ENCODE results near the gene GNAQ. TPM values are rescaled to one million over a fixed set of nuclear protein-coding genes. Genes with fewer than 3 reads are reported as not detected.

The GNAQ gene
- total and polyA plus RNA-seq, 2 experiments from 2014 or later, result 25.7 to 47.9 TPM

DNA sequence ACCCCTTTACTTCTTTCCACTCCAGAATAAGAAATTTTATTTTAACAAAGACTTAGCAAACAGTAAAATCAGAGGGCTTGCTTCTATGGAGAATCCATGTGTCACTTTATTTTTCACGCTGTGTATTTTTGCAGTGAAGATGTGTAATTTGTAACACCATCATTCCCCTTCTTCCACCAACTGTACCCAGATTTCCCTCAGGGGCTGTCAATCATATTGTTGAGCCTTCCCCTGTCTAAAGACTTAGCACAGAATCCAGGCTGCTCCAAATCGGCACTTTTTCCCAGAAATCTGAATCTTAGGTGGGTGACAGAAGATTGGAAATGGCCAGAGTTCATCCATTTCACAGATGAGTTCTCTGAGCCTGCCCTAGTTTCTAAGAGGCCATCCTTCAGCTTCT, 115.9 kb downstream of the GNAQ start:
- peaks cover 6% of the 10 kb centered on the region for H4K20me1 ChIP-seq (ENCODE audit: insufficient read depth, poor library complexity, severe bottlenecking)
- H3K9me3 ChIP-seq (ENCODE audit: low read depth), result no peaks in the 10 kb centered on the region
- no peaks in the 10 kb centered on the region for H3K4me1 ChIP-seq (ENCODE audit: insufficient read depth)
- H3K27me3 ChIP-seq, result no peaks in the 10 kb centered on the region
- H3K4me2 ChIP-seq, result no peak overlapping the region
- no peaks in the 10 kb centered on the region for H3K36me3 ChIP-seq (replicated peaks; ENCODE audit: insufficient read depth, low read depth)
- H3K9me2 ChIP-seq (replicated peaks; ENCODE audit: insufficient read depth), result no peaks in the 10 kb centered on the region
- TF ChIP-seq, protein P1, sequence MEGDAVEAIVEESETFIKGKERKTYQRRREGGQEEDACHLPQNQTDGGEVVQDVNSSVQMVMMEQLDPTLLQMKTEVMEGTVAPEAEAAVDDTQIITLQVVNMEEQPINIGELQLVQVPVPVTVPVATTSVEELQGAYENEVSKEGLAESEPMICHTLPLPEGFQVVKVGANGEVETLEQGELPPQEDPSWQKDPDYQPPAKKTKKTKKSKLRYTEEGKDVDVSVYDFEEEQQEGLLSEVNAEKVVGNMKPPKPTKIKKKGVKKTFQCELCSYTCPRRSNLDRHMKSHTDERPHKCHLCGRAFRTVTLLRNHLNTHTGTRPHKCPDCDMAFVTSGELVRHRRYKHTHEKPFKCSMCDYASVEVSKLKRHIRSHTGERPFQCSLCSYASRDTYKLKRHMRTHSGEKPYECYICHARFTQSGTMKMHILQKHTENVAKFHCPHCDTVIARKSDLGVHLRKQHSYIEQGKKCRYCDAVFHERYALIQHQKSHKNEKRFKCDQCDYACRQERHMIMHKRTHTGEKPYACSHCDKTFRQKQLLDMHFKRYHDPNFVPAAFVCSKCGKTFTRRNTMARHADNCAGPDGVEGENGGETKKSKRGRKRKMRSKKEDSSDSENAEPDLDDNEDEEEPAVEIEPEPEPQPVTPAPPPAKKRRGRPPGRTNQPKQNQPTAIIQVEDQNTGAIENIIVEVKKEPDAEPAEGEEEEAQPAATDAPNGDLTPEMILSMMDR (IDR thresholded peaks at IDR 0.05; ENCODE audit: poor library complexity), result no peak
- H3K79me2 ChIP-seq, result peaks cover 73% of the 10 kb centered on the region
- 93% methylated on average over 2 of the region's 2 CpGs for WGBS (ENCODE audit: low lambda C conversion rate, missing lambda C conversion rate)
- H3K27ac ChIP-seq, result no peak overlapping the region
- no peak overlapping the region for H2AFZ ChIP-seq
- H3K4me3 ChIP-seq, result no peak overlapping the region
- DNase-seq (ENCODE audit: low spot score), result no peak

DNA sequence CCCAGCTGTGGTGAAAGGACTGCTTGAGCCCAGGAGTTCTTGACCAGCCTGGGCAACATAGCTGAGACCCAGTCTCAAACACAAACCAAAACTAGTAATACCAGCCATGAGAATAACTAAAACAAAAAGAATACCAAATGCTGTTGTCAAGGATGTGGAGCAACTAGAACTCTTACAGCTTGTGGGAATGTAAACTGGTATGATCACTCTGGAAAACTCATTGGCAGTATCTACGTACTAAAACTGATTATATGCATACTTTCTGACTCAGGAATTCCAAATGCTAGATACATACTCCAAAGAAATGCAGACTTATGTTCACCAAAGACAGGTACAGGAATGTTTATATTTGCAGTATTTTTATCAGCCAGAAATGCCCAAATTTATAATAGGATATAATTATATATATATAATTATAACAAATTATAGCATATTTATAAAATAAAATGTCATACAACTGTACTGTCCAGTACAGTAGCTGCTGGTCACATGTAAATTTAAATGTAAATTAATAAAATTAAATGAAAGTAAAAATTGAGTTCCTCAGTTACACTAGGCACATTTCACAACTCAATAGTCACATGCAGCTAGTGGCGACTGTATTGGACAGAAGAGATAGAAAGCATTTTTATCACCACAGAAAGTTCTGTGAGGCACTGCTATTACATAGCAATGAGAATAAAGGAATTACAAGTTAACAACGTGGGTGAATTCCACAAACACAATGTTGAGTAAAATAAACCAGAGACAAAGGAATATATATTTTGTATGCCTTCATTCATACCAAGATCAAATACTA, 118.5 kb downstream of the GNAQ start:
- Histone ChIP-seq H3K9me3 (ENCODE audit: low read depth) (no peaks in the 10 kb centered on the region), H3K27ac (no peak overlapping the region), H3K9me2 (replicated peaks; ENCODE audit: insufficient read depth) (no peaks in the 10 kb centered on the region), H3K36me3 (replicated peaks; ENCODE audit: insufficient read depth, low read depth) (no peaks in the 10 kb centered on the region), H3K4me1 (ENCODE audit: insufficient read depth) (no peaks in the 10 kb centered on the region), H3K27me3 (no peaks in the 10 kb centered on the region), H2AFZ (no peak overlapping the region), H4K20me1 (ENCODE audit: insufficient read depth, poor library complexity, severe bottlenecking) (peaks cover 6% of the 10 kb centered on the region), H3K79me2 (peaks cover 84% of the 10 kb centered on the region), H3K4me3 (no peak overlapping the region), H3K4me2 (no peak overlapping the region)
- TF ChIP-seq EZH2phosphoT487 (IDR thresholded peaks at IDR 0.05; ENCODE audit: low read depth, severe bottlenecking, unreplicated experiment) (no peak), EZH2 (IDR thresholded peaks at IDR 0.05; ENCODE audit: borderline replicate concordance) (no peak)
- TF ChIP-seq, protein P1 (IDR thresholded peaks at IDR 0.05; ENCODE audit: poor library complexity), result no peak
- DNase-seq (ENCODE audit: low spot score), result no peak
- 89% methylated on average over 3 of the region's 3 CpGs for WGBS (ENCODE audit: low lambda C conversion rate, missing lambda C conversion rate)

DNA sequence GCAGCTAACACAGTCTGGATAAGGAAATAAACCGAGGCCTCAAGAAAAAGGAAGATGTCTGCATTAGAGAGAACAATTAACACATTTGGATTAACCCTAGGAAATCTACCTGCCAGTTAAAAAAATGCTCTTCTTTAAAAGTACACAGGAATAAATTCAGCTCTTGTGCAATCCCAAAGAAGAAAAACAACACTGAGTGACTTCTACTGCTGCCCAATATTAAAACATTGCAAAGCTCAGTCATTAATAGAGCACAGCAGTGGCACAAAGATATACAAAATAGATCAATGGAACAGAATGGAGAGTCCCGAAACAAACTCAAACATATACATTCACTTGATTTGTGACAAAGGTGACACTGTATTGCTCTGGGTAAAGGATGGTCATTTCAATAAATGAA, 119.7 kb downstream of the GNAQ start:
- DNase-seq (ENCODE audit: low spot score), result no peak
- no peaks in the 10 kb centered on the region for H3K9me3 ChIP-seq (ENCODE audit: low read depth)
- no peak overlapping the region for H3K4me2 ChIP-seq
- no peaks in the 10 kb centered on the region for H3K27me3 ChIP-seq
- H2AFZ ChIP-seq, result no peak overlapping the region
- H3K27ac ChIP-seq, result no peak overlapping the region
- H4K20me1 ChIP-seq (ENCODE audit: insufficient read depth, poor library complexity, severe bottlenecking), result no peaks in the 10 kb centered on the region
- H3K79me2 ChIP-seq, result peaks cover 86% of the 10 kb centered on the region
- no peaks in the 10 kb centered on the region for H3K36me3 ChIP-seq (replicated peaks; ENCODE audit: insufficient read depth, low read depth)
- WGBS (ENCODE audit: low lambda C conversion rate, missing lambda C conversion rate), result 93% methylated on average over 2 of the region's 2 CpGs
- no peak overlapping the region for H3K4me3 ChIP-seq
- TF ChIP-seq EZH2 (IDR thresholded peaks at IDR 0.05; ENCODE audit: borderline replicate concordance) (no peak), EZH2phosphoT487 (IDR thresholded peaks at IDR 0.05; ENCODE audit: low read depth, severe bottlenecking, unreplicated experiment) (no peak)
- TF ChIP-seq, protein P1 (IDR thresholded peaks at IDR 0.05; ENCODE audit: poor library complexity), result no peak
- no peaks in the 10 kb centered on the region for H3K9me2 ChIP-seq (replicated peaks; ENCODE audit: insufficient read depth)
- H3K4me1 ChIP-seq (ENCODE audit: insufficient read depth), result no peaks in the 10 kb centered on the region
